Breast epithelium (tissue), 3 donors: ENCODE data around the gene C1orf21.

ENCODE experiments used
- POLR2AphosphoS5 ChIP-seq, 3 donors: sonication (generic); formaldehyde crosslinking; IDR thresholded peaks; one replicate each; pipeline ENCODE4 v1.6.1; 2017; ENCODE audit warnings: antibody characterized with exemption in 3 of 3
- TF ChIP-seq, protein P1 (sequence below), 3 donors: fragments of 450-650 bp; IDR thresholded peaks; one replicate each; pipeline ENCODE4 v1.5.1; 2016 to 2017; ENCODE audit warnings: antibody characterized with exemption in 3 of 3, mild to moderate bottlenecking in 3 of 3, moderate library complexity in 3 of 3

DNA sequence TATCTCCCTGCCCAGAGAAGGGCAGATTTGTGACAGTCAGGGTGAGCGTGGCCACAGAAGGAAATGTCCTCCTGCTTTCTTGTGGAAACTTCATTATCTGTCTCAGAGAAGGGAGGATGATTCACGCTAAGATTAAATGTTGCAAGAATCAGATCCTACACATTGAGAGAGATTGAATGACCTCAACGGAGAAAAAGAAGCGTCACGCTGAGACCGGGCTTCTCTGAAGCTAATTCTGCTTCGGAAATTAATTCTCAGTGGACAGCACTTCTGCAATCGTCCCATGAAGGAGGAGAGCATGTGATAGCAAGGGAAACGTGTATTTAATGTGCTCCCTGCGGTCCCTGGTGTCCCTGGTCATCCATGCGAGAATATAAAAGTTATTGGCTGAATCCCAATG lies 19.8 kb upstream of the C1orf21 start:
- TF ChIP-seq, protein P1, sequence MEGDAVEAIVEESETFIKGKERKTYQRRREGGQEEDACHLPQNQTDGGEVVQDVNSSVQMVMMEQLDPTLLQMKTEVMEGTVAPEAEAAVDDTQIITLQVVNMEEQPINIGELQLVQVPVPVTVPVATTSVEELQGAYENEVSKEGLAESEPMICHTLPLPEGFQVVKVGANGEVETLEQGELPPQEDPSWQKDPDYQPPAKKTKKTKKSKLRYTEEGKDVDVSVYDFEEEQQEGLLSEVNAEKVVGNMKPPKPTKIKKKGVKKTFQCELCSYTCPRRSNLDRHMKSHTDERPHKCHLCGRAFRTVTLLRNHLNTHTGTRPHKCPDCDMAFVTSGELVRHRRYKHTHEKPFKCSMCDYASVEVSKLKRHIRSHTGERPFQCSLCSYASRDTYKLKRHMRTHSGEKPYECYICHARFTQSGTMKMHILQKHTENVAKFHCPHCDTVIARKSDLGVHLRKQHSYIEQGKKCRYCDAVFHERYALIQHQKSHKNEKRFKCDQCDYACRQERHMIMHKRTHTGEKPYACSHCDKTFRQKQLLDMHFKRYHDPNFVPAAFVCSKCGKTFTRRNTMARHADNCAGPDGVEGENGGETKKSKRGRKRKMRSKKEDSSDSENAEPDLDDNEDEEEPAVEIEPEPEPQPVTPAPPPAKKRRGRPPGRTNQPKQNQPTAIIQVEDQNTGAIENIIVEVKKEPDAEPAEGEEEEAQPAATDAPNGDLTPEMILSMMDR (IDR thresholded peaks at IDR 0.05) = no peak
- no peak for TF ChIP-seq POLR2AphosphoS5 (IDR thresholded peaks at IDR 0.05)
